Astrocyte of the spinal cord (primary cell): ENCODE results near the gene LMO2.
"Not testable (repeated sequence)": the region's sequence is repeated elsewhere in the genome, so short reads cannot be mapped to it uniquely, and the experiment has no call there.

Source experiments
- DNase-seq: peaks from one replicate; pipeline ENCODE4 v3.0.0; 2011; ENCODE audit warnings: low read depth, low spot score
- H3K4me3 ChIP-seq: 2 replicates; pipeline ENCODE4 v1.5.1; 2011; ENCODE audit warnings: low read depth, mild to moderate bottlenecking, low read length, moderate library complexity
- in situ Hi-C: cut with HindIII; loops from 2 replicates; pipeline ENCODE4 v1.10.0; 2017; ENCODE audit warnings: low sequenced_read_pairs
- TF ChIP-seq, protein P1 (sequence below): IDR thresholded peaks from 2 replicates; pipeline ENCODE4 v1.5.1; 2012; ENCODE audit warnings: low read depth, mild to moderate bottlenecking, low read length, inconsistent platforms

Gene LMO2

GRCh38 chr11:33933602-33934001, 41.7 kb upstream of the LMO2 start:
- no peak for DNase-seq
- in situ Hi-C loops, result no loop called here
- TF ChIP-seq, protein P1, sequence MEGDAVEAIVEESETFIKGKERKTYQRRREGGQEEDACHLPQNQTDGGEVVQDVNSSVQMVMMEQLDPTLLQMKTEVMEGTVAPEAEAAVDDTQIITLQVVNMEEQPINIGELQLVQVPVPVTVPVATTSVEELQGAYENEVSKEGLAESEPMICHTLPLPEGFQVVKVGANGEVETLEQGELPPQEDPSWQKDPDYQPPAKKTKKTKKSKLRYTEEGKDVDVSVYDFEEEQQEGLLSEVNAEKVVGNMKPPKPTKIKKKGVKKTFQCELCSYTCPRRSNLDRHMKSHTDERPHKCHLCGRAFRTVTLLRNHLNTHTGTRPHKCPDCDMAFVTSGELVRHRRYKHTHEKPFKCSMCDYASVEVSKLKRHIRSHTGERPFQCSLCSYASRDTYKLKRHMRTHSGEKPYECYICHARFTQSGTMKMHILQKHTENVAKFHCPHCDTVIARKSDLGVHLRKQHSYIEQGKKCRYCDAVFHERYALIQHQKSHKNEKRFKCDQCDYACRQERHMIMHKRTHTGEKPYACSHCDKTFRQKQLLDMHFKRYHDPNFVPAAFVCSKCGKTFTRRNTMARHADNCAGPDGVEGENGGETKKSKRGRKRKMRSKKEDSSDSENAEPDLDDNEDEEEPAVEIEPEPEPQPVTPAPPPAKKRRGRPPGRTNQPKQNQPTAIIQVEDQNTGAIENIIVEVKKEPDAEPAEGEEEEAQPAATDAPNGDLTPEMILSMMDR, result no peak
- H3K4me3 ChIP-seq, result no peak overlapping the region

DNA sequence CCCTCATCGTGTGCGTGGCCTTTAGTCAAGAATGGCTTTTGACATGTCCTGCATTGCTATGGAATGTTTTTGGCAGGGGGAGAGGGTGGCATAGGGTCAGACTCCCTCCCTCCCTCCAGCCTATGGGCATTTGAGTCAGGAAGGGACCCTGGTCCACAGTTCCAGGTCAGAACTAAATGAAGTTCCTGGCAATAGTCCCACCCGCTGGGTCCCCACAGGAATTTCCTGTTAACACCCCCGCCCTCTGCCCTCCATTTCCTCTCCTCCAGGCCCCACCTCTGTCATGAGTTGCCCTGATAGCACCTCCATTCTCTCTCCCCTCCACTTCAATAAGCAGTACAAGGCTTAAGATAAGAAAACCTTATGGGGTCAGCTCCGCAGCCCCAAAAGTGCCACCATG, 40.8 kb upstream of the LMO2 start:
- in situ Hi-C loops, result no loop called here
- DNase-seq, result no peak
- TF ChIP-seq, protein P1, result no peak
- H3K4me3 ChIP-seq, result no peak overlapping the region

DNA sequence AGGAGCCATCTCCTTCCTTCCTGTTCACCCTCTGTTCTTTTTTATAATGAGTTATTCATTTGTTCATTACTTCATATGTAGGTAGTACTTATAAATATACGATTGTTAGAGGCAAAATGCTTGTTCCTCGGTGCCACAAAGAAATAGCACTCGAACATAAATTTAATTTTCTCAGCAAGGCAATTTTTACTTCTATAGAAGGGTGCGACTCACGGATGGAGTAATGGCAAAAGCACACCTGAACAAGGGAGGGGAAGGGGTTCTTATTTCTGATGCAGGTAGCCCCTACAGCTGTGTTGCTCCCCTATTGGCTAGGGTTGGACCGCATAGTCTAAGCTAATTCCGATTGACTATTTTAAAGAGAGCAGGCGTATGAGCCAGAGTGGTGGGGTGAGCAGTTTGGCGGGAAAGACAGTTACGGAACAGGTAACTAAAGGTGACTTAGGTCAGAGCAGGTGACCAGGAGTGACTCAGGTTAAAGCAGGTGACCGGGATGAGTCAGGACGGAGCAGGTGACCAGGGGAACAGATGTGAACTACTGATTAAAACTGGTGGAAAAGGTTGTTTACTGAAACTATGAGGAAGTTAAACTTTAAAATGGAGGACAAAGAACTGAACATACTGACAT, 40.0 kb upstream of the LMO2 start:
- DNase-seq, in situ Hi-C loops, H3K4me3 ChIP-seq: not testable (repeated sequence)

- TF ChIP-seq, protein P1, result no peak
- in situ Hi-C loops, result no loop called here
- no peak overlapping the region for H3K4me3 ChIP-seq
- DNase-seq, result no peak
Observed at GRCh38 chr11:33931067-33931466, 39.2 kb upstream of the LMO2 start.

DNA sequence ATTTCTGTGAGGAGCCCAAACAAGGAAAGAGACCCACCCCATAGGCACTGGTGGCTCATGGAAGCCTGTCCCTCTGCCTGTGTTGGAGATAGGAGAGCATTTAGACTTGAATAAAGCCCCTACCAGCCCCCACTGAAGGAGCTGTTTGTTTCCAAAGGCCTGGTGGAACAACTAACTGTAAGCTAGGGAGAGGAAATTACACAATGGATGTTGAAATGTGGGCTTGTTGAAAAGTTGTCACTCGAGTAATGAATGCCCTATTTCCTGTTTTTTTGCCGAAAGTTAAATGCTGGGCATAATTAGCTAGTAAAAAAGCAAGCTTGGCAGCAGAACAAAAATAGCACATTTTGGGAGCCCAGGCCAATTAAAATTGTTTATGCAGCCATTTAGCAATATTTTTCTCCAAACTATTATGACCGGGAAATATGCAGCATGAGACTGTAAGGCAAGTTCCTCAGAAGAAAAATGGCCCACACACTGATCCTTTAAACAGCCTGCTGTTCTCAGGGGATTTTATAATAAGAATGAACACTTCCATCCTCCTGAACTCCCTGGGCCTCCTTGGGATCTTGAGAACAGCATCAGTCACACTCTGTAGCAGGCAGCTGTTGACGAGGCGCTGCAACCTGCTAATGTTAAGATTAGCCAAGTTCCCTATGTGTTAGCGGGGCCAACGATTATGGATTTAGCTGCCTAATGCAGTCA, 38.6 kb upstream of the LMO2 start:
- no peak overlapping the region for H3K4me3 ChIP-seq

GRCh38 chr11:33928564-33928963, 36.7 kb upstream of the LMO2 start:
- DNase-seq, result no peak
- H3K4me3 ChIP-seq, result no peak overlapping the region
- TF ChIP-seq, protein P1, result no peak
- in situ Hi-C loops, result no loop called here

More for the DNA sequence above, 38.6 kb upstream of the LMO2 start:
- DNase-seq, result no peak
- in situ Hi-C loops, result no loop called here
- TF ChIP-seq, protein P1, result no peak
